Activated T-helper 1 cell treated with anti-CD3 and anti-CD28 coated beads, Interleukin-12 subunit alpha, Interleukin-12 subunit beta, Interleukin-2, Interleukin-4 antibody, amounts not matched to agents 30 ng/mL and 10 ng/mL and 1 ng/mL, durations not matched to agents 14 hours and 24 hours and 36 hours (primary cell): ENCODE measurements around the gene FMO4. TPM values are rescaled to one million over a fixed set of nuclear protein-coding genes. Genes with fewer than 3 reads are reported as not detected.
"Not testable (repeated sequence)": the region's sequence is repeated elsewhere in the genome, so short reads cannot be mapped to it uniquely, and the experiment has no call there.

Experiments used
- DNase-seq: peaks from one replicate; pipeline ENCODE4 v3.0.0; 2021; ENCODE audit warnings: low spot score
- H3K27ac Mint-ChIP-seq: one replicate; pipeline ENCODE4 v1.8.0; 2021; ENCODE audit warnings: mild to moderate bottlenecking, mixed read lengths
- H3K27me3 Mint-ChIP-seq: one replicate; pipeline ENCODE4 v1.8.0; 2022; ENCODE audit warnings: mild to moderate bottlenecking, moderate library complexity, mixed read lengths; ENCODE audit not compliant: insufficient read depth
- H3K36me3 Mint-ChIP-seq: one replicate; pipeline ENCODE4 v1.8.0; 2021; ENCODE audit warnings: low read depth, mixed read lengths
- H3K4me1 Mint-ChIP-seq: one replicate; pipeline ENCODE4 v1.8.0; 2021; ENCODE audit warnings: low read depth, mixed read lengths
- H3K4me3 Mint-ChIP-seq: one replicate; pipeline ENCODE4 v1.8.0; 2021; ENCODE audit warnings: mild to moderate bottlenecking, moderate library complexity, mixed read lengths
- H3K9me3 Mint-ChIP-seq: one replicate; pipeline ENCODE4 v1.8.0; 2021; ENCODE audit warnings: mixed read lengths
- intact Hi-C: fragments of 100-400 bp; cut with micrococcal nuclease; formaldehyde crosslinking; loops from one replicate; pipeline ENCODE4 v1.15.1; 2024
- total RNA-seq: library from RNA; stranded (reverse); gene quantifications from 2 replicates; pipeline ENCODE4 v1.2.3, GENCODE V29; 2022

Gene FMO4
- total RNA-seq, 1 donor from 2014 or later = 1.5 TPM

DNA sequence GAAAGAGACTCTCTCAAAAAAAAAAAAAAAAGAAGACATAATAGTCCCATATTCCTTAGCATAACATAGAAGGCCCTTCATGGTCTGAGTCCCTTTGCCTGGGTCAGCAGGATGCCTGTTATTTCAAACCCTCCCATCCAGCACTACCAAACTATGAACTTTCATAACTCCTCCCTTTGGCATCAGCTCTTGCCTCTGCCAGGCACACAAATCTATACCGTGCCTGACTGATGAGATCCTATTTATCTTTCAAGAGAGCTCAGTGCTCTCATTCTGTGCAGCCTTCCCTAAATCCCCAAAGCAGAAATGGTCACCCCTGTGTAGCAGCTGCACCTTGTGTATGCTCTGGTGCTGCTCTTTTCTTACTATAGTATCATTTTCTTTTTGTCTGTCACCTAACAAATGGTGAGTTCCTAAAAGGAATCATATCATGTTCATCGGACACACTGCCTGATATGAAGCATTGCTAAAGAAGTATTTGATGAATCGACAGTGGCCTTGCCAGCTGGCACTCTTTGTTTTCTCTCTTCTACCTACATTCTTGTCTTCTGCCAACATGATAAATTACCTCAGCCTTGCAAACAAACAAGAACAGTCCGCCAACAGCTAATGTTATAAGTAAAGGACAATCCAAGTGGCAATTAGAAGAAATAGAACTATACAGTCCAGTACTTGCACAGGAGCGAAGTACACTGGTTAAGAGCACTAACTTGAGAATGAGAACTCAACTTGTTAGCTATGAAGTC lies 29.9 kb downstream of the FMO4 start:
- no peak overlapping the region for H3K27ac Mint-ChIP-seq
- H3K27me3 Mint-ChIP-seq = no peaks in the 10 kb centered on the region
- H3K36me3 Mint-ChIP-seq = no peaks in the 10 kb centered on the region
- H3K4me1 Mint-ChIP-seq = no peaks in the 10 kb centered on the region
- H3K9me3 Mint-ChIP-seq = peaks cover 5% of the 10 kb centered on the region
- DNase-seq = no peak
- no peak overlapping the region for H3K4me3 Mint-ChIP-seq
- intact Hi-C loops = no loop called here

DNA sequence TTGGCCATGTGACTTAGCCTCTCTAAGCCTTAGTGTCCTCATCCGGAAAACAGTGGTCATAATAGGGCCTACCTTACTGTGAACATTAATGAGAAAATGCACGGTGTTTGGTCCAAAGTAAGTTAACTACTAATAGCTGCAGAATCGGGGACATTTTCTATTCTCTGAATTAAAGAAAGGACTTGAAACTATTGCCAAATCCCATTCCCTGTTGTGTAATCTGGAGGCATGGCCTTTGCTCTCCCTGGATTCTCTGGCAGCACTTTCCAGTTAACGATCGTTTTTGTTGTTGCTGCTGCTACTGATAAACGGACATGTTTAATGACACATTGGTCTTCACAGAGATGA lies 30.5 kb downstream of the FMO4 start:
- Mint-ChIP-seq H3K27ac (no peak overlapping the region), H3K27me3 (no peaks in the 10 kb centered on the region), H3K9me3 (peaks cover 5% of the 10 kb centered on the region), H3K4me3 (no peak overlapping the region), H3K4me1 (no peaks in the 10 kb centered on the region), H3K36me3 (no peaks in the 10 kb centered on the region)
- intact Hi-C loops = no loop called here
- no peak for DNase-seq

DNA sequence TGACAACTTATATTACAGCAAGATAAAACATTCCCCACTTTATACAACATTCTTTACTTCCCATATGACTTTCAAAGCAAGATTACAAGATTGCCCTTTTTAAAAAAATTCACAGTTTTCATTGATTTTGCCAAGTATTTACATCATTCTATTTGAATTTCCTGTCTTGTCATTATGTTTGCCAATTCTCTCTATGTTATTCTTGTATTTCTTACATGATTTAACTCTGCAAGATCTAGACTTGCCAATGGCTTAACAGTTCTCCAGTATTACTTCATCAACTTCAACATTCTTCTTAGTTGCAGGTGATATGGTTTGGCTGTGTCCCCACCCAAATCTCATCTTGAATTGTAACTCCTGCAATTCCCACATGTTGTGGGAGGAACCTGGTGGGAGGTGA lies 31.6 kb downstream of the FMO4 start:
- Mint-ChIP-seq H3K4me3 (no peak overlapping the region), H3K4me1 (no peaks in the 10 kb centered on the region), H3K27me3 (no peaks in the 10 kb centered on the region), H3K36me3 (no peaks in the 10 kb centered on the region), H3K9me3 (peaks cover 5% of the 10 kb centered on the region), H3K27ac (no peak overlapping the region)
- DNase-seq = no peak
- intact Hi-C loops = no loop called here

DNA sequence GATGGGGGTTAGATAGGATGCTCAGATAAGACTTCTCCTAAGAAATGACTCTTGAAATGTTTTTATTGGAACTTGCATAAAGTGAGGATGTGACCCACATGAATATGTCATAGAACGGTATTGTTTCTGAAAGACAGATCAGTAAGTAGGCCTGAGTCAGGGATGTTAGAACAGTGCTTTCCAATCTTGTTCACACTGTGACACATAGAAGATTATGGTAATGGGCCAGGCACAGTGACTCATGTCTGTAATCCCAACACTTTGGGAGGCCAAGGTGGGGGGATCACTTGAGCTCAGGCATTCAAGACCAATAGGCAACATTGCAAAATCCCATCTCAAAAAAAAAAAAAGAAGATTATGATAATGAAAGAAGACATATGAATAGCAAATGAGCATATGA lies 32.9 kb downstream of the FMO4 start:
- intact Hi-C loops = no loop called here
- Mint-ChIP-seq H3K4me3 (no peak overlapping the region), H3K36me3 (no peaks in the 10 kb centered on the region), H3K4me1 (no peaks in the 10 kb centered on the region), H3K27me3 (no peaks in the 10 kb centered on the region), H3K9me3 (peaks cover 5% of the 10 kb centered on the region), H3K27ac (no peak overlapping the region)
- no peak for DNase-seq

DNA sequence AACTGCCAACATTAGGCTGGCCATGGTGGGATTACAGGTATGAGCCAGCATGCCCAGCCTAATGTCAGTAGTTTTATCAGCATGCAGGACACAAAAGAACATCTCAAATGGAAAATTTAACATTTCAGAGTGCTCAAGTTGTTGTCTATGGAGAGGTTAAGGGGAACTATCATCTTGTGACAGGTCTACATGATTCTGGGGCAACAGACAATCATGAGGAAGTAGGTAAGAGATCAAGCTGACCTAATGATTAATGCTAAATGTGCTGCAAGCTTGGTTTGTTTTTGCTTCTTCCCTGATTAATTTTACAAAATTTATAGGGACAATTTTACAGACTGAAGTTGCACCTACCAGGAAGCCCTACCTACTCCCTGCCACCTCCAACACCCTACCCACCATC lies 36.6 kb downstream of the FMO4 start:
- no peaks in the 10 kb centered on the region for H3K4me1 Mint-ChIP-seq
- intact Hi-C loops = no loop called here
- DNase-seq = no peak
- H3K9me3 Mint-ChIP-seq = peaks cover 5% of the 10 kb centered on the region
- no peak overlapping the region for H3K27ac Mint-ChIP-seq
- H3K36me3 Mint-ChIP-seq = no peaks in the 10 kb centered on the region
- H3K27me3 Mint-ChIP-seq = peaks cover 4% of the 10 kb centered on the region
- H3K4me3 Mint-ChIP-seq = no peak overlapping the region

DNA sequence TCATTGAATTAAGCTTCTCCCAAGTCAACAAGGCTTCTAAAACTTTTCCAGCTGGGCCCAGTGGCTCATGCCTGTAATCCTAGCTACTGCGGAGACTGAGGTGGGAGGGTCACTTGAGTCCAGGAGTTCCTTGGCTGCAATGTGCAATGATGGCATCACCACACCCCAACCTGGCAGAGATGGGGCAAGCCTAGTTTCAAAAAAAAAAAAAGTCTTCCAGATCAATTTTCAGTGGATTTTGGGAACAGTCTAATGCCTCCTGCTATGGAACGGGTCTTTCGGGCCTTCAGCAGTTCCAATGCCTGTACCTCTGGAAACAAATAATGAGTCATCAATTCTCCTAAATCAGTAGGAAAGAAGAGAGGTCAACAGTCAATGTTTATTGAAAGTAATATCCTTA lies 38.0 kb downstream of the FMO4 start:
- Mint-ChIP-seq H3K36me3 (no peaks in the 10 kb centered on the region), H3K4me1 (no peaks in the 10 kb centered on the region), H3K27me3 (peaks cover 4% of the 10 kb centered on the region), H3K9me3 (peaks cover 5% of the 10 kb centered on the region), H3K27ac (no peak overlapping the region), H3K4me3 (no peak overlapping the region)
- no peak for DNase-seq
- intact Hi-C loops = no loop called here

DNA sequence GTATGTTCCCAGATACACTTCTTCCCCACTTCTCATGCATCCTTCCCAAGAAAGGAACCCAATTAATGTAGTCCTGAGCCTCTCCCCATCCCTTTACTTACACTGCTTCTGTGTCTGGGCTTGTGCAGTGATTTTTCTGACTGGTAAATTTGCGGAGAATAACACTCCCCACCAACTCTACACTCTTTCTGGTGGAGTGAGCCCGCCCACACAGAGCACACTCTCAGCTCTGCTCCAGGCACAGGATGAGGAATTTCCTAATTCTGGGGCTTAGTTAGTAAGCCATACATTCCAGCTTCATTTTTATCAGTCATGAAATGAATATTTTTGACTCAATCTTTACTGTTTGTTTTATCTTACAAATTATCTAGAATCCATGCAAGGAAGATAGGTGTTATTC lies 38.6 kb downstream of the FMO4 start:
- Mint-ChIP-seq H3K27ac (no peak overlapping the region), H3K9me3 (peaks cover 5% of the 10 kb centered on the region), H3K4me1 (no peaks in the 10 kb centered on the region), H3K36me3 (no peaks in the 10 kb centered on the region), H3K27me3 (peaks cover 4% of the 10 kb centered on the region), H3K4me3 (no peak overlapping the region)
- intact Hi-C loops = no loop called here
- DNase-seq = no peak

DNA sequence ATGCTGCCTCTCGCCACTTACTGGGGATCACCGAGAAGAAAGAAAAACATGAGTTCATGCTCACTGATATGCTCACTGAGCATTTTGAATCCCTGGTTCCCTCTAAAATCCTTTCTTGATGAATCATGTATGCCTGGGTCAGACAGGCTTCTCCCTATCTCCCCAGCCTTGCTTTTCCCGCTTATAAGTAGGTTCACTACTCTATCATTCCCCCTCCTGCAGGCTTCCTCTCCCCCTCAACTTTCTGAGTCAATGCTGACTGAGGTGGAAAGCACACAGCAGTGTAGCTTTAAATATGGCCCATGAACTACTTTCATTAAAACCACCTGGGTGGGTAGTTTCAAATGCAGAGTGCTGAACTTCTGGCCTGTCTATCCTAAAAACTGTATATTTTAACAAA lies 41.7 kb downstream of the FMO4 start:
- DNase-seq = no peak
- intact Hi-C loops = no loop called here
- Mint-ChIP-seq H3K4me1 (no peaks in the 10 kb centered on the region), H3K36me3 (no peaks in the 10 kb centered on the region), H3K4me3 (no peak overlapping the region), H3K9me3 (peaks cover 2% of the 10 kb centered on the region), H3K27me3 (peaks cover 4% of the 10 kb centered on the region), H3K27ac (no peak overlapping the region)

DNA sequence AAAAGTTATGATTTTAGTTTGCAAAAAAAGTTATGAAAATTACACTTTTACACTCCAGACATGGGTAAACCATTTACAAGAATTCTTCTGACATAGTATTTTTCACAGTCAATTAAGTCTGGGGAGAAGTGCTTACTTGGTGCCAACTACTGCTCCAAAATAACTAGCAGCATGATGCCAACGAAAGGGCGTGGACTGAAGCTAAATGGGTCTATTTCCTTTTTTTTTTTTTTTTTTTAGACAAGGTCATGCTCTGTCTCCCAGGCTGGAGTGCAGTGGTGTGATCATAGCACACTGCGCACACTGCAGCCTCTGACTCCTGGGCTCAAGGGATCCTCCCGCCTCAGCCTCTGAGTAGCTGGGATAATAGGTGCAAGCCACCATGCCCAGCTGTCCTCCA lies 43.2 kb downstream of the FMO4 start:
- no peak for DNase-seq
- intact Hi-C loops = no loop called here
- no peak overlapping the region for H3K27ac Mint-ChIP-seq
- H3K9me3 Mint-ChIP-seq = peaks cover 3% of the 10 kb centered on the region
- H3K4me3 Mint-ChIP-seq = no peak overlapping the region
- H3K36me3 Mint-ChIP-seq = no peaks in the 10 kb centered on the region
- H3K27me3 Mint-ChIP-seq = peaks cover 8% of the 10 kb centered on the region
- H3K4me1 Mint-ChIP-seq = no peaks in the 10 kb centered on the region

DNA sequence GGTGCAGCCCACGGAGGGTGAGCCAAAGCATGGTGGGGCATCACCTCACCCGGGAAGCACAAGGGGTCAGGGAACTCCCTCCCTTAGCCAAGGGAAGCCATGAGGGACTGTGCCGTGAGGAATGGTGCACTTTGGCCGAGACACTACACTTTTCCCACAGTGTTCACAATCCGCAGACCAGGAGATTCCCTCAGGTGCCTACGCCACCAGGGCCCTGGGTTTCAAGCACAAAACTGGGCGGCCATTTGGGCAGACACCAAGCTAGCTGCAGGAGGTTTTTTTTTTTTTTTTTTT lies 45.3 kb downstream of the FMO4 start:
- DNase-seq, H3K36me3 Mint-ChIP-seq, H3K27me3 Mint-ChIP-seq, H3K4me3 Mint-ChIP-seq, H3K27ac Mint-ChIP-seq, intact Hi-C loops, H3K4me1 Mint-ChIP-seq, H3K9me3 Mint-ChIP-seq: not testable (repeated sequence)

DNA sequence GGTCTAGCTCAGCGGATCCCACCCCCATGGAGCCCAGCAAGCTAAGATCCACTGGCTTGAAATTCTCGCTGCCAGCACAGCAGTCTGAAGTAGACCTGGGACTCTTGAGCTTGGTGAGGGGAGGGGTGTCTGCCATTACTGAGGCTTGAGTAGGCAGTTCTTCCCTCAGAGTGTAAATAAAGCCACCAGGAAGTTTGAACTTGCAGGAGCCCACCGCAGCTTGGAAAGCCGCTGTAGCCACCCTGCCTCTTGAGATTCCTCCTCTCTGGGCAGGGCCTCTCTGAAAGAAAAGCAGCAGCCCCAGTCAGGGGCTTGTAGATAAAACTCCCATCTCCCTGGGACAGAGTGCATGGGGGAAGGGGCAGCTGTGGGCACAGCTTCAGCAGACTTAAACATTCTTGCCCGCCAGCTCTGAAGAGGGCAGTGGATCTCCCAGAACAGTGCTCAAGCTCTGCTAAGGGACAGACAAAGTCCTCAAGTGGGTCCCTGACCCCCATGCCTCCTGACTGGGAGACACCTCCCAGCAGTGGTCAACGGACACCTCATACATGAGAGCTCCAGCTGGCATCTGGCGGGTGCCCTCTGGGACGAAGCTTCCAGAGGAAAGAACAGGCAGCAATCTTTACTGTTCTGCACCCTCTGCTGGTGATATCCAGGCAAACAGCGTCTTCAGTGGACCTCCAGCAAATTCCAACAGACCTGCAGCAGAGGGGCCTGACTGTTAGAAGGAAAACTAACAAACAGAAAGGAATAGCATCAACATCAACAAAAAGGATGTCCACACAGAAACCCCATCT lies 45.9 kb downstream of the FMO4 start:
- H3K9me3 Mint-ChIP-seq, H3K36me3 Mint-ChIP-seq, H3K4me1 Mint-ChIP-seq, H3K27ac Mint-ChIP-seq, H3K4me3 Mint-ChIP-seq, H3K27me3 Mint-ChIP-seq, DNase-seq, intact Hi-C loops: not testable (repeated sequence)

DNA sequence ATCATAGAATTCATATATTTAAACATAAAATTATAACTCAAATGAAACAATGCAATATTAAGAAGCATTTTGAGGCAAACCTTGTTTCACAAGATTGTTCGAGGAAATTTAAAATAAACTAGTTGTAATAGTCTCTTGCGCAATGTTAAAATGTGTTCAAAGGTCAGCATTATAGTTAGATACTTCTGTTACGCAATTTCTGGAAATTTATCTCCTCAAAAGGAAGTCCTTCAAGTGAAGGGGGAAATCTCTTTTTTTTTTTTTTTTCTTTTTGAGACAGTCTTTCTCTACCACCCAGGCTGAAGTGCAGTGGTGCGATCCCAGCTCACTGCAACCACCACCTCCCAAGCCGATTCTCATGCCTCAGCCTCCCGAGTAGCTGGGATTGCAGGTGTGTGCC lies 52.1 kb downstream of the FMO4 start:
- Mint-ChIP-seq H3K9me3 (no peaks in the 10 kb centered on the region), H3K4me3 (no peak overlapping the region), H3K27ac (no peak overlapping the region), H3K27me3 (peaks cover 8% of the 10 kb centered on the region), H3K4me1 (no peaks in the 10 kb centered on the region), H3K36me3 (no peaks in the 10 kb centered on the region)
- intact Hi-C loops = no loop called here
- DNase-seq = no peak

DNA sequence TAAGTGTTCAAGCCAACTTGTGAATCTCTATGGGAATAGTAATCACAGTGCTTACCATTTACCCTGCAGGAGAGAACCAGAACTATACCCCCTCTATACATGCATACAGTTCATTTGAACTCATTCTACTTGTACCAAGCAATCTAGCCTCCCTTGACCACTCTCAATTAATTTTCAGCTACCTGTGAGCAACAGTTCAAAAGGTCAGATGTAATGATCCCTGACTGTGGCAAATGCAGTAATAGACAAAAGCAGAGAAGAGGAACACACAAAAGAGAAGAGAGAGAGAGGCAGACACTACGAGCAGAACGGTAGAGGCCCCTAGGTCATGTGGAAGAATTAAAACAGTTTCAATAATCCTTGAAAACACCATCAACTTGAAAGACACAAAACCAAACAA lies 52.8 kb downstream of the FMO4 start:
- no peak overlapping the region for H3K4me3 Mint-ChIP-seq
- H3K27me3 Mint-ChIP-seq = peaks cover 8% of the 10 kb centered on the region
- no peak for DNase-seq
- peaks cover under 1% of the 10 kb centered on the region for H3K9me3 Mint-ChIP-seq
- intact Hi-C loops = no loop called here
- peaks cover under 1% of the 10 kb centered on the region for H3K4me1 Mint-ChIP-seq
- H3K27ac Mint-ChIP-seq = no peak overlapping the region
- no peaks in the 10 kb centered on the region for H3K36me3 Mint-ChIP-seq

DNA sequence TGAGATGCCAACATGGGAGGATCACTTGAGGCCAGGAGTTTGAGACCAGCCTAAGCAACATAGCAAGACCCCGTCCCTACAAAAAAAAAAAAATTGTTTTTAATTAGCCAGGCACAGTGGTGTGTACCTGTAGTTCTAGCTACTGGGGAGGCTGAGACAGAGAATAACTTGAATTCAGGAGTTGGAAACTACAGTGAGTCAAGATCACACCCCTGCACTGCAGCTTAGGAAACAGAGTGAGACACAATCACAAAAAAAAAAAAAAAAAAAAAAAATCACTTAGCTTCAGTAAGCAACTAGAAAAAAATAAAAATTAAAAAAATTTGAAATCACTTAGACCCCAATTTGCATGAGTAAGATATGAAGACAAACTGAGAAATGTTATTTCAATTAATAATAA lies 53.5 kb downstream of the FMO4 start:
- H3K27me3 Mint-ChIP-seq = peaks cover 3% of the 10 kb centered on the region
- peaks cover 6% of the 10 kb centered on the region for H3K9me3 Mint-ChIP-seq
- intact Hi-C loops = no loop called here
- no peak for DNase-seq
- H3K4me3 Mint-ChIP-seq = no peak overlapping the region
- H3K27ac Mint-ChIP-seq = no peak overlapping the region
- H3K36me3 Mint-ChIP-seq = no peaks in the 10 kb centered on the region
- H3K4me1 Mint-ChIP-seq = peaks cover 5% of the 10 kb centered on the region
